ENCODE measurements around the gene ATP10B.
A peak's percentile ranks its signal among the peaks of the same experiment; 100 is the strongest.

The ATP10B gene

DNA sequence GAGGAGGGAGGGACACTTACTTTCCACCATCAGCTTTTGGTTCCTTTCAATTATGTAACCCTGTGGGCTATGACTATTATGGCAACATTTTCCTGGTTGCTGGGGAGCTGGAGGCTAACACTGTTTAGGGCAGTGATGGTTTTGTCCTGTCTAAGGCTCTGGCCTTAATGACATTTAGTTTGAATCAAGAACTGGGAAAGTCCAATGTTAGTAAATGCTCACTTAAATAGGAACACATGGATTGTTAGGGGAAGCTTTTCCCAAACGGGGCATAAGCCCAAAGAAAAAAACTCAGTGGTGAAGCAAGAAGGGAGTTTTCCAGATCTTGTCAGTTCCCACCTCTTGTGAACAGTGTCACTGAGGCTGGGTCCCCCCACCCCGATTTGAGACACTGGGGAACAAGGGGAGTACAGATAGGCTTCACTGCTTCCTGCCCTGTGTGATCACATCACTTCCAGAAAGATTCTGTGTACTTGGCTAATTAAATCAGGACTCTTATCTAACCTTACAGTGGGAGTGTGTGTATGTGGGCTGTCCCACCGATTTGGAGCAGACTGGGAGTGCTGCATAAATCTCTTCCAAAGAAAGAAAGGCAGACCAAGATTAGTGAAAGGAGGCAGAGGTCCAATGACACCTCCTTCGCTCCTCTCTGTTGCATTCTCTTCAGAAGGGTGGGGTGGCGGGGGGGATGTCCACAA lies 223.9 kb downstream of the ATP10B start:
- DNase-seq, result no peak

DNA sequence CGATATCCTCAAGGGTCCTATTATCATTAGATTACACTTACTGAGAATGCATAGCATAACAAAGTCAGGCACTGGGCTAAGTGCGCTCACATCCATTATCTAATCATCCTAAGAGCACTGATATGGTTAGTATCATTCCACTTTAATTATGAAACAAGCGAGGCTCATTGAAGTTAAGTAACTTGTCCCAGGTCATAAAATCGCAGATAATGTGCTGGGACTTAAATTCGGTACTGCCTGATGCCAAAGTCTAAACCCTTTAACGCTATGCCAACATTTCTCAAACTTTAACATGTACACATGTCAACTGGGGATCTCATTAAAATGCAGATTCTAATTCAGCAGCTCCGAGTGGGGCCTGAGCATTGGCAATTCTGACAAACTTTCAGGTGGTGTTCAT lies 225.7 kb downstream of the ATP10B start:
- no peak for DNase-seq

DNA sequence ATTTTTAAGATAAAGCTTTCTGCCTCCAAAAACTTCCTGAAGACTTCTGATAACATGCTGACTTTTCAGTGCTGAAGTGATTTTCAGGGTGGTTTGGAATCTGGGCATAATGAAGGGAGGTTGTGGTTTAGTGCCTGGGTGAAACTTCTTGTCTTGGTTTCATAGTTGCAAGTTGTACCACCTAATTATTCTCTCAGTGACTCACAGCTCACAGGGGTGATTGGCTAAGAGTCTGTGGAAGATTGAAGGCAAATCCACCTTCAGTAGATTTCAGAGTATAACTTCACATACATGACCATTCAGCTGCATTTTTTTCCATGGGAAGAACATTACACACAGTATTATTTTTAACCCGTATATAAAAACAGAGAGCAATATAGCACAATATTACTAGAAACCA lies 230.5 kb downstream of the ATP10B start:
- DNase-seq, result no peak

DNA sequence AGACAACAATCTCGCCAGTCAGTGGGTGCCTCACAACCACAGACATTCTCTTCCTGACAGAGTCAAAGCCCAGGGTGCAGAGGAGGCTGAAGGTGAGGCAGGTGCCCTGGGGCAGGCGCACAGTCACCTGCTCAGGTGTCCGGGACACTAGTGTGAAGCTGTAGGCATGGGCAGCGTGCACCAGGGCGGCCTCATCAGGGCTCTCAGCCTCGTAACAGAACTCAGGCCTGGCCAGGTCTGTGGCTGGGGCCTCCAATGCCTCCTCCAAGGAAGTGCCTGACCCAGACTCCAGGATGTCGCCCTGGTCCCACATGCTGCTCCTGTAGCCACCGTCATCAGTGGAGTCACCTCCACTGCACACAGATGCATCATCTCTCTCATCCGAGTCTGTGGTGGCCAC lies 231.6 kb downstream of the ATP10B start:
- DNase-seq, result no peak

DNA sequence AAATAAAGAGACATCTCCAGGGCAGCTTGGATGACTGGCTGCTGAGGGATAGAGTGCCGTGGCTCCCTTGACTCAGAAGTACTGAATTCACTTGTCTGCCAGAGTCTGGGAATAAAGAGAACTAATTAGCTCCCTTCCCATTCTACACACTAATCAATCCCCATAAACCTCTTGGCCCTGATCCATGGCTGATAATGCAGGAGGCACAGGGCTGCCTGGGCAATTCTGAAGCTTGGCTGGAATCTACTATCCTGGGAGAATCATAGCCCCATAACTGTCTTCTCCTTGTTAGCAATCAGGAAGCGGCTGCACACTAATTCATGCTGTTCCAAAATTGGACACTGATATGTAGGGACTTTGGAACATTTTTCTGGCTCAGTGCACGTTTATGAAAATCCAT lies 232.6 kb downstream of the ATP10B start:
- no peak for DNase-seq

DNA sequence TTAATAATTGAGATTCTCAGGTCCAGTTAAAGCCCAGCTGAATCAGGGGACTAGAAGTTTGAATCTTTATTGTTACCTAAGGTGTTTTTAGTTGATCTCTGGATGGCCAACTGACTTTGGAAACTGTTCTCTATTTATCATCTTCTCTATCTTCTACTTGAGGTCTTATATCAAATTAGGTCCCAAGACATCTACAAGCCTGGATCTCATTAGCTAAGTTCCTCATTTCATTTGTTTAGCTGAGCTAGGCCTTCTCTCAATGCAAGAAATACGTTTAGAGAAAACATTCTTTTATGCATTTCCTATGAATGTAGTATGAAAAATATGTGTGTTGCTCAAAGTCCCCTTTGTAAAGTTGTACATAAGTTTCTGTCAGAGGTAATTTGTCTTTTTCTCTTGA lies 233.7 kb downstream of the ATP10B start:
- peak; percentile 35 to 61 for DNase-seq

DNA sequence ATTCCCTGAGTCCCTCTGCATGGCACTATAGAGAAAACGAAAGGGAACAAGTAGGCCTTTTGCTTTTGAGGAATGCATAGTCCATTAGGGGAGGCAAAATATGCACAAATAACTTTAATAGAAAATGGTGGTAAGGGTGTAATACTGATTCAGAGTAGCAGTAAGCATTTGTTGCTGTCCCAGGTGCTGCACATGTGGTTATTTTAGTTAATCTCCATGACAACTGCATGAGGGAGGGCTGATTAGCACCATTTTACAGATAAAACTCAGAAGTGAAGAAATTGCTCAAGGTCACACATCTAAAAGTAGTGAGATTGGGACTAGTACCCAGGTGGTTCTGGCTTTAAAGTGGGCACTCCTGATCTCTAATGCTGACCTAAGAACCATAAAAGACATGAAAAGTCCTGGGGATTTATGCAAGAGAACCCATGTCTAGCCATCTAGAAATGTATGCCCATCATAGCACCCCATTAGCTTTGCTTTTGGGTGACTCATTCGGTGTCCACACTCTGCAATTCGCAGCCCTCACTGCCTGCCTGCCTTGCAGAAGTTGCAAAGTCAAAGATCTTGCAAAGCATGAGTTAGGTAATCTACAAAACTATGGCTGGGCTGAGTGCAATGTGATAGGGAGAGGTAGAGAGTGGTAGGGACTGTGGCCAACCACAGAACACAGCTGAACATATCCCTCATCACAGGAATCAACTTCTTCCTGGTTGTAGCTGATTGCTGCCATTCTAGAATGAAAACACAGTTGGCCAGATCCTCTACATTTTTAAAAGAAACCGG lies 235.1 kb downstream of the ATP10B start:
- peak; percentile 75 to 84 for DNase-seq

DNA sequence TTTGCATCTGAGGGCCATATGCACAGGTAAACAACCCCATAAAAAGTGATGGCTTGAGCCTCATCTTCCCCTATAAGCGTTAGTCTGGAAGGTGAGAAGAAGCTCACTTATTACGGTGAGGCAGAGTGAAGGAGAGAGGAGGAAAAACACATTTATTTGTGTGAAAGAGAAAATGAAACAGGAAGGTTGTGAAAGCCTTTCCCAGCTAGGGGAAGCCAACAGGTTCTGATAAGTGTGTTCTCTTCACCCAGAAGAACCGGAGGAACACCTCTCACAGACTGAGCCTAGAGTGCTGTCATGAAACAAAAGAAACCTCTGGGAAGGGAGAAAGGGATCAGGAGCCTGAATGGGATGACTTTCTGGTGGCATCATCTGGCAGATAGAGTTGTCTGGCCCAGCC lies 237.9 kb downstream of the ATP10B start:
- no peak for DNase-seq

DNA sequence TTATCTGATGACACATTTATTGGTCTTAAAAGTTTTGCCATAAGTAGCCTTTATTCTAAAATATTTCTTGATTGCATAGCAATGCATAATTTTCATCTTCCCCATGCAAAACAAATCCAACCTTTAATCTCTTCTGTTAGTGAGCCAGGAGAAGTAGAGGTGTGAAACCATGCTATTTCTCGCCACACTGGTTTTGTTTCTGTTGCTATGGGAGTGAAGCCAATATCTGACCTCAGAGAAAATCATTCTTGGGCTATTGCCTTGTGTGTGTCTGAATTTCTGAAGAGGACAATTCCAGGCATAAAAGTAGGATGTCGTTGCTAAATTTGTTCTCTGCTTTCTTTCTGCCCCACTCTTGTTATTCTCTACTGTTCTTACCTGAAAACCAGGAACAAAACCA lies 246.7 kb downstream of the ATP10B start:
- DNase-seq, result no peak

DNA sequence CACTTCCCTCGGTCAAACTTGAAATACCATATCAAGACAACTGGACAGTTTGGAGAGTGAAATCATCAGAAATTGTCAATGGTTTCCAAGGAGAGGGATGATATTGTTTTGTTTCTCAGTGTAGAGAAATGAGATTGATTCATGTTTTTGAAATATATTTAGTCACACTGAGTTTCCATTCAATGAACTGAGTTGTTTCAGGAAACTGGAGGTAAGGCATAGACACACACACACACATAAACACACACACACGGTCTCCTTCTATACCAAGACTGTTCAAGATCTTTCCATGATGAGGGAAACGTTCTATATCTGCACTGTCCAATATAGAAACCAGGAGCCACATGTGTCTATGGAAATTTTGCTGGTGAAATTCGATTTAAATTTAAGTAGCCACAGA lies 247.5 kb downstream of the ATP10B start:
- no peak for DNase-seq

DNA sequence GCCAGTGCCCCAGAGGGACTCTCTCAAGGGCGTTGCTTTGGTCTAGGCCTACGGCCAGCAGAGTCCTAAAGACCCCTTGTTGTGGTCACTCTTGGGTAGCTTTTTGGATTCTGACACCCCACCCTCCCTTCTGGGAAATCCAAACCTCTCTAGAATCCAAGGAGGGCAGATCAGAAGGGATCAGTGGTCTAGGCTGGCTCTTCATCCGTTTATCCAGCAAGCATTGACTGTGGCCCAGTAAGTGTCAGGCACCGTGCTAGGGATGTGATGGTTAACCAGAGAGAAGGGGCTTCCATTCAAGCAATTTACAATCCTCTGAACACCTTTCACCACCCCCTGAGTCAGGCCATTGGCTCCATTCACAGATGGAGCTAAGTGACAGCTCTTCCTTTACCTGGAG lies 249.3 kb downstream of the ATP10B start:
- DNase-seq, result no peak

DNA sequence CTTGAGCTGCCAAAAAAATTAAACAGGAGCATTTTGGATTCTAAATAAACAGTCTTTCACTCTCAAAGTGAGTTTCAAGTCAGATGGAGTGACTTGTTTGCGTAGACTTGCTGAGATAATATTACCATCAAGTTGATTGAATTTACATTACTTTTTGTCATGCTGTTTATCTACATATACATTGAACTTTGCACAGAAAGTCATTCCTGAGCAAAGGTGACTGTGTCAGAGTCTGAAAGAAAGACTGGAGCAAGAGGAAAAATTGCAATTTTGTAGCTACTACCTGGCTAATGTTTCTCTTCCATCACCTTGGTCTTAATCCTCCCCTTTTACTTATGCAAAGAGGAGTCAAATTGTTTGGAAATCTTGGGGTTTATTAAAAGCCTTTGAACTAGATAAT lies 251.0 kb downstream of the ATP10B start:
- no peak for DNase-seq

DNA sequence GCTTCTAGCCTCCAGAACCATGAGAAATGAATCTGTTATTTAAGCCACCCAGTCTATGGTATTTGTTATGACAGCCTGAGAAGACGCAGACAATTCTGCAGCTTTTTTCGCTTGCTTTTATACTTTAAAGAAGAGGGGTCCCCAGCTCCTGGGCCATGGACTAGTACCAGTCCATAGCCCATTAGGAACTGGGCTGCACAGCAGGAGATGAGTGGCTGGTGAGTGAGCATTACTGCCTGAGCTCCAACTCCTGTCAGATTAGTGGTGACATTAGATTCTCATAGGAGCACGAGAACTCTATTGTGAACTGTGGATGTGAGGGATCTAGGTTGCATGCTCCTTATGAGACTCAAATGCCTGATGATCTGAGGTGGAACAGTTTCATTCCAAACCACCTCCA lies 278.7 kb downstream of the ATP10B start:
- no peak for DNase-seq

DNA sequence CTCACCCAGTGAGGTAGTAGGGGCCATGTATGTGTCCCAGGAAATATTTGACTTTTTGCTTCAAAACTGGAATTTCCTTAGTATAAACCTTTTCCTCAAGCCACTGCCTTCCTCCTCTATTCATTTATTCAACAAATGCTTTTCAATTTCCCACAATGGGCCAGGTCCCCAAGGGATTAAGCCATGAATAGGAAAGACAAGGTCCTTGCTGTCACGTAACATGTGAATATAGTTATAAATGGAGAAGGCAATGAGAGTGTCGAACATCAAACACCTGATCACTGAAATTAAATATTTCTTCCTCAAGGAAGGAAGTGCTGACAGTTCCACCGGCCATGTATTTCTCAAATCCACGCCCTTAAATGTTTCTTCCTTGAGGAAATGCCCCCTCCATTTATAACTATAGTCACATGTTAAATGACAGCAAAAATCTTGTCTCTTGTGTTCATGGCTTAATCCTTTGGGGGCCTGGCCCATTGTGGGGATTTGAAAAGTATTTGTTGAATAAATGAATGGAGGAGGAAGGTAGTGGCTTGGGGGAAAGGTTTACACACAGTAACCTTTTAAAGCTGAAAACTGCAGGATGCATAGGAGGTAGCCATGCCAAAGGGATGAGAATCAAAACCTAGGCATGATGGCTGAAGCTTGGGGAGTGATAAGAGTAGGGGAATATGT lies 284.8 kb downstream of the ATP10B start:
- no peak for DNase-seq

DNA sequence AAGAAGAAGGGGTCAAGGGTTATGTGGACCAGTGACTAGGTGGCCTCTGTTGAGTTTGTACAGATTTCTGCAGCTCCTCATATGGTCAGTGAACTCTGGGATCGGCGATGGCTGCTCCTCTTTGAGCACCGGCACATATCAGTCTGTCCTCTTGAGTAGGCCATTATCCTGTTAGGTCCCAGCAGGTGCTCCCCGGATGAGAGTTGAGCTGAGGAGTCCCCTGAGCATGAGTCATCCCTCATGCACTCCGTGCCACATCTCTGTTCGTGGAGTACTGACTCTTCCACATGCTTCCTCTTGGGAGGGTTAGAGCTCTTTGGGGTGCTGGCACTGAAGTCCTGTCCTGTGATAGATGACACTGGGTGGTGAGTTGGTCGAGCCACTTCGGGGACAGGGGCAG lies 286.6 kb downstream of the ATP10B start:
- no peak for DNase-seq

DNA sequence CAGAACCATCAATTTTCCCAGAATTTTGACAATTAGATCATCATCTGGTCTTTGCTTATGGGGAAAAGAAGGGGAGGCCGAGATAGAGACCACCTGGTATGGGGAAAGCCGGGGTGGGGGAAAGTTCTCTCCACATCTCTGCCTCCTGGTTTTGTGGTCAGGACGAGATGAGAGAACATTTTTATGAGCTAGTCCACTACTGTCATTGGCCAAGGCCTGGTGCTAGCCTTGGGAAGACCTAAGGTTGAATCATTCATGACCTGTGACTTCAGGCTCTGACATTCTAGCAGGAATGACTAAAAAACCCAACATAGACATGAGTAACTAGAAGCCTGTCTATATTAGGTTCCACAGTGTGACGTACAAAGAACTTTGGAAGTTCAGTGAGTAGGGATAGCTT lies 295.2 kb downstream of the ATP10B start:
- DNase-seq, result no peak

DNA sequence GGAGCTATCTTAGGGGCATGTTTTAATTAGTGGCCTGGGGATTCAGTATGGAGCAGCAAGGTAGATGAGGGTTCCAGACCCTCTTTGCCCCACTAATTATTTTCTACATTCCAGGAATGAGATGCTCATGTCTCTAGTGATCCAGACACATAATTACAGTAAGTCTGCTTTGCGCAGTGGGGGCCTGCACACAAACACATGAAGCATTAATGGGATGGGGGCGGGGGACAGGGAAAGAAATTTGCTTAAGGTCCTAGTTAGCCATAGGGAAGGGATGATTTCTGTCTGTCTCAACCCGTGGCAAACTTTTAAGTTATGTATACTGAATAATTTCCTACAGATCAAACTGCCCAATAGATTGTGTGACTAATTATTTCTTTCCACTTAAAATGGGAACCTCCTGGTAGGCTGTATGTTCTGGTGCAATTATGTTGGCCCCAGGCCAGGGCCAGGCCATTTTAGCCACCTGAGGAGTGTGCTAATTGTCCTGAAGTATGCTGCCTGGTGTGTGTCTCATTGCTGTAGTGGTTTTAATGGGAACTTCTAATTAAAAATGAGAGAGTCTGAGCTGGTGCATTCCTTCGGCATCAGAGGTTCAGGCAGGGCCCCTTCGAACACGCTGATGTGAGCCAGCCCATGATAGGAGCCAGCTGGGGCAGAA lies 295.9 kb downstream of the ATP10B start:
- DNase-seq, result no peak

DNA sequence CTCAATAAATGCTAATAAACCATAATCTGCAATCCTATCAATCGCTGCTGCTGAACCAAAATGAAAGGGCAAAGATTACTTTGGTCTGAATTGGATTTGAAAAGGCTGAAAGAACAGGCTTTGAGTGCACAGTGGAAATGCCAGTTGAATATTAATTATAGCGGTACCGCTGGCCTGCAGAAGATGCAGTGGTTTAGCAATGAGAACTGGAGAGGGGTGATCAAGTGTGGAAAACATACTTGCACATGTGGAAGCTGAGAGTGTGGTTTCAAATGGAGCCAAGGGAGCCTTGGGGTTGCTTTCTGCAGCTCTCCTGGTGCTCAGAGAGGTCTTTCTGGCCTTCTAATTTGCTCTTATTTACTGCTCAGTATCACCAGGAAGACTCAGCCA lies 296.4 kb downstream of the ATP10B start:
- DNase-seq, result no peak

DNA sequence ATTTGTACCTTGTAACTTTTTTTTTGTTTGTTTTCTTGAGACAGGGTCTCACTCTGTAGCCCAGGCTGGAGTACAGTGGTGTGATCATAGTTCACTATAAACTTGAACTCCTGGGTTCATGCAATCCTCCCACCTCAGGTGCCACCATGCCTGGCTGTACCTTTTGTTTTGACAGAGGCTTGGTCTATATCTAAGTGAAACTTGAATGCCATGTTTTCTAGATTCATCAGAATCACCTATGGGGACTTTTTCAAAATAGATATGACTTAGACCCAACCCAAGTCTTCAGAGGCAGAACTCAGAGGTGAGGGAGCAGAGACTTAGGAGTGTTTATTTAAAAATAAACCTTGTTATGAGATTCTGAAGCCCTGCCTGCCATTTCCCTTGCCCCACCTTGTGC lies 301.9 kb downstream of the ATP10B start:
- DNase-seq, result no peak

DNA sequence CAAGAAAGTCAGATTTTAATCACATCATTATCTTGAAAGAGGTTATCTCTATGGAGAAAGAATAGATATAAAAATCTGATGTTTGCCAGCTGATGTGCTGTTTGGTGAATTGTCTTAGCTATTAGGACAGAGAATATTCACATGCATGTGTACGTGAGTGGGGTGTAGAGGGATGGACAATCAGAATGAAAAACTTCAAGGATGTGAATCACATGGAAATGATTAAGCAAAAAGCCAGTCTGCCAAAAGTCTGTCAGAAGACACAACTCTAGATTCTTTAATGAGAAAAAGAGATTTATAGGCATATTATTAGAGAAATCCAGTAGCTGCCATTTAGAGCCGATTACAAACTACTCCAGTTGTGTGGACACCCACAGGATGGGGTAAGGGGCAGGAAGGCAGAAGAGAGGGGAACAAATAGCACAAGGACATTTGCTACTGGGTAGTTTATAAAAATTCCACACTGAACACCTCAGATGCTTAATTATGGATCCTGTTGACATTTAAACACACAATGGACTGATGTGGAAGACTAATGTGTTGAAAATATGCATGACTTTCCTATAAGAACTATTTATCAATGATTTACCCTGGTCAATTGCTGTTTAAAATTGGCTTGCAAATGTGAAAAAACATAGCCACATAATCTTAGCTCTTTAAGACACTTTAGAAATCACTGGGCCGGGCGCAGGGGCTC lies 302.9 kb downstream of the ATP10B start:
- no peak for DNase-seq

DNA sequence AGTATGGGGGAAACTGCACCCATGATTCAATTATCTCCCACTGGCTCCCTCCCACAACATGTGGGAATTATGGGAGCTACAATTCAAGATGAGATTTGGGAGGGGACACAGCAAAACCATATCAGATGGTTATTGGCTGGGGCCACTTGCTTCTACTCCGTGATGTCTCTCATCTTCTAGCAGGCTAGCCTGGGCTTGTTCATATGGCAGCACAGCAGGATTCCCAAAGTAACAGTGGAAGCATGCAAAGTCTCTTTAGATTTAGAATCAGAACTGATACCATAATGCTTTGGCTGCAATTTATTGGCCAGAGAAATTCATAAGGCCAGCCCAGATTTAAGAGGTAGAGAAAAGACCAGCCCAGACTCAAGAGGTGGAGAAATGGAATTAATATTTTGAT lies 304.1 kb downstream of the ATP10B start:
- DNase-seq, result no peak

DNA sequence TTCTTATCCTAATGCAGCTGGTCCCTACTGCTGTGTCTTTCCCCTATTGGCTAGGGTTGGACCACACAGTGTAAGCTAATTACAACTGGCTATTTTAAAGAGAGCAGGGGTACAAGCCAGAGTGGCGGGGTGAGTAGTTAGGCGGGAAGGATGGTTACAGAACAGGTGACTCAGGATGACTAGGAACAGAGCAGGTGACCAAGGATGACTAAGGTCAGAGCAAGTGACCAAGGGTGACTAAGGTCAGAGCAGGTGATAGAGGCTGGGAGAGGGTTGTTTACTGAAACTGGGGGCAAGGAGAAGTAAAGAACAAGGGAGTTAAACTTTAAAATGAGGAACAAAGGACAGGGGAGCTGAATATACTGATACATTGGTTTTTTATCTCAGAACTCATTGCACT lies 304.9 kb downstream of the ATP10B start:
- no peak for DNase-seq

DNA sequence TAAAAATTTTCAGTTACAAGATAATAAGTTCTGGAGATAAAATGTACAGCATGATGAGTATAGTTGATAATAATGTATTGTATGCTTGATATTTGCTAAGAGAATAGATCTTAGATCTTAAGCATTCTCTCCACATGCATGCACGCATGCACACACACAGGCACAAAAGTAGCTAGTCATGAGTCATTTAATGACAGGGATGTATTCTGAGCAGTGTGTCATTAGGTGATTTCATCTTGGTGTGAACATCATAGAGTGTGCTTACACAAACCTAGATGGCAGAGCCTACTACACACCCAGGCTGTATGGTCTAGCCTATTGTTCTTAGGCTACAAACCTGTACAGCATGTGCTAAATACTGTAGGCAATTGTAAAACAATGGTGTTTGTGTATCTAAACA lies 306.2 kb downstream of the ATP10B start:
- DNase-seq, result no peak
